ENCODE results near the gene NTF4. TPM values are rescaled to one million over a fixed set of nuclear protein-coding genes. Genes with fewer than 3 reads are reported as not detected.

Gene NTF4
- total RNA-seq, 1 experiment from 2014 or later, result 1.7 TPM

DNA sequence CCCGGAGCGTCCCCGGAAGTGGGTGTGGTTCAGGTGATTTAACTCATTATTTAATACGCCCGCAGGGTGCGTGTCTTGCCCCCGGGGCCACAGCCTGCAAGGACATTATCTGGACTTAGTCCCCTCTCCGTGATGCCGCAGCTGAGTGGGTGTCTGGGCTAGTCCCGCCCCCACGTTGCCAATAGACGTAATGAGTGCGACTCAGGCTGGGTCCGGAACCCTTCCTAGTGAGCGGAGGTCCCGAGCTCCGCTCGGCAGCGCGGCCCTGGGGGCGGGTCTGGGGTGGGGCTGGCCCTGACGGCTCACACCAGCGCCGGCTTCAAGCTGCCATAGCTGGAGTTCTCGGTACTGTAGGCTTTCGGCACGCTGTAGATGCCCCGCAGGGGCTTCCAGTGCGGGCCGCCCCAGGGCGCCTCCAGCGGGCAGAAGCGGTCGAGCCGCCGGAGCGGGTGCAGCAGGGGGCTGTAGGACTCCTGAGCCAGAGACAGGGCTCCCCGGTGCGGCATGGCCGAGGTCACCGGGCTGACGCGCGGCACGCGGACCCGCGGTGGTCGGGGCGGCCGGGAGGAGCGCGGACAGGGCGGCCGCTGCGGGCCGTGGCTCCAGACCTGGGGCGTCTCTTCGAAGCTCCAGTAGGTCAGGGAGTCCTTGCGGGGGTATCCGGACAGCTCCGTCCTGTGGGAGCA is 46.8 kb downstream of the NTF4 start (continued):
- peak; percentile 5 for TF ChIP-seq YY1 (IDR thresholded peaks at IDR 0.05; ENCODE audit: extremely low read depth, insufficient replicate concordance, low read depth, low read length)

DNA sequence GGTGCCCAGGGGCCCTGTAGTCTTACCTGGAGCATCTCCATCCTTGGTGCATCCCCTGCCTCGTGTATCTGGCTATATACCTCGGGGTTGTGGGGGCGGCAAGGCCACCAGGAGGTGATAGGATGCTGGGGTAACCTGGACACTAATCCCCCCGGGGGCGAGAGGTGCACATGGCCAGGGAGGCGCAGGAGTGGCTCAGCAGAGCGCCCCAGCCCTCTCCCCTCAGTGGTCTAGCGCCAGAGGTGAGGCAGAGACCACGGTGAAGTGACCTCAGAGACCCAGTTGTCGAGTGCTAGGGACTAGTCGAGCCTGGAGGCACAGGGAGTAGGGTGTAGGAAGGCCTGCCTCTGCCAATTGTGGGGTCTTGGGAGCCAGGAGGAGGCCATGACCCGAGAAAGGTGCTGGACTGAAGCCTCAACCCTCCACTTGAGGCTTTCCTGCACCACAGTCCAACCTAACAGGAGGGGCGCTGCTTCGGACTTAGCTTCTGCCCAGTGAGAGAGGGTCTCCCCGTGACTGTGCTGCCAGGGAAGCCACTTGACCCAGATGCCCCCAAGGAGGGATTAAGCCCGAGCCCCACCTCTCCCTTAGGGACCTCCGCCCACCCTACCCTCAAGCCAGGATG is 47.5 kb downstream of the NTF4 start, which contains the start of gene LHB:
TSS of gene LHB (minus strand) at position 51 of the 625 bp plus-strand sequence. CDS start at position 41, 10 bp downstream.
- DNase-seq (ENCODE audit: low read depth, low spot score) (no peak), ATAC-seq (peak; percentile 0; the same call in 1 of the 2 replicates)
- TF ChIP-seq ZFX (IDR thresholded peaks at IDR 0.05) (no peak), CEBPB (IDR thresholded peaks at IDR 0.05; ENCODE audit: low read depth) (no peak), POLR2AphosphoS5 (IDR thresholded peaks at IDR 0.05; ENCODE audit: low read depth, low read length) (no peak), SRF (IDR thresholded peaks at IDR 0.05; ENCODE audit: low read depth) (no peak), SIN3A (IDR thresholded peaks at IDR 0.05; ENCODE audit: low read depth) (no peak), POLR2A (IDR thresholded peaks at IDR 0.05; ENCODE audit: borderline replicate concordance, extremely low read depth, insufficient read depth, insufficient read length) (no peak), EGR1 (IDR thresholded peaks at IDR 0.05; ENCODE audit: low read depth) (no peak), SP1 (IDR thresholded peaks at IDR 0.05; ENCODE audit: low read depth) (no peak), RAD21 (IDR thresholded peaks at IDR 0.05; ENCODE audit: low read depth) (no peak), CBX3 (IDR thresholded peaks at IDR 0.05; ENCODE audit: low read depth) (no peak), YY1 (IDR thresholded peaks at IDR 0.05; ENCODE audit: extremely low read depth, insufficient replicate concordance, low read depth, low read length) (no peak), FOSL1 (IDR thresholded peaks at IDR 0.05; ENCODE audit: low read depth) (no peak), JUND (IDR thresholded peaks at IDR 0.05) (no peak)
- TF ChIP-seq, protein P1, sequence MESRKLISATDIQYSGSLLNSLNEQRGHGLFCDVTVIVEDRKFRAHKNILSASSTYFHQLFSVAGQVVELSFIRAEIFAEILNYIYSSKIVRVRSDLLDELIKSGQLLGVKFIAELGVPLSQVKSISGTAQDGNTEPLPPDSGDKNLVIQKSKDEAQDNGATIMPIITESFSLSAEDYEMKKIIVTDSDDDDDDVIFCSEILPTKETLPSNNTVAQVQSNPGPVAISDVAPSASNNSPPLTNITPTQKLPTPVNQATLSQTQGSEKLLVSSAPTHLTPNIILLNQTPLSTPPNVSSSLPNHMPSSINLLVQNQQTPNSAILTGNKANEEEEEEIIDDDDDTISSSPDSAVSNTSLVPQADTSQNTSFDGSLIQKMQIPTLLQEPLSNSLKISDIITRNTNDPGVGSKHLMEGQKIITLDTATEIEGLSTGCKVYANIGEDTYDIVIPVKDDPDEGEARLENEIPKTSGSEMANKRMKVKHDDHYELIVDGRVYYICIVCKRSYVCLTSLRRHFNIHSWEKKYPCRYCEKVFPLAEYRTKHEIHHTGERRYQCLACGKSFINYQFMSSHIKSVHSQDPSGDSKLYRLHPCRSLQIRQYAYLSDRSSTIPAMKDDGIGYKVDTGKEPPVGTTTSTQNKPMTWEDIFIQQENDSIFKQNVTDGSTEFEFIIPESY (IDR thresholded peaks at IDR 0.05; ENCODE audit: extremely low read depth, insufficient replicate concordance, low read length), result no peak
- TF ChIP-seq, protein P2, sequence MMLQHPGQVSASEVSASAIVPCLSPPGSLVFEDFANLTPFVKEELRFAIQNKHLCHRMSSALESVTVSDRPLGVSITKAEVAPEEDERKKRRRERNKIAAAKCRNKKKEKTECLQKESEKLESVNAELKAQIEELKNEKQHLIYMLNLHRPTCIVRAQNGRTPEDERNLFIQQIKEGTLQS (IDR thresholded peaks at IDR 0.05), result no peak
- TF ChIP-seq, protein P3, sequence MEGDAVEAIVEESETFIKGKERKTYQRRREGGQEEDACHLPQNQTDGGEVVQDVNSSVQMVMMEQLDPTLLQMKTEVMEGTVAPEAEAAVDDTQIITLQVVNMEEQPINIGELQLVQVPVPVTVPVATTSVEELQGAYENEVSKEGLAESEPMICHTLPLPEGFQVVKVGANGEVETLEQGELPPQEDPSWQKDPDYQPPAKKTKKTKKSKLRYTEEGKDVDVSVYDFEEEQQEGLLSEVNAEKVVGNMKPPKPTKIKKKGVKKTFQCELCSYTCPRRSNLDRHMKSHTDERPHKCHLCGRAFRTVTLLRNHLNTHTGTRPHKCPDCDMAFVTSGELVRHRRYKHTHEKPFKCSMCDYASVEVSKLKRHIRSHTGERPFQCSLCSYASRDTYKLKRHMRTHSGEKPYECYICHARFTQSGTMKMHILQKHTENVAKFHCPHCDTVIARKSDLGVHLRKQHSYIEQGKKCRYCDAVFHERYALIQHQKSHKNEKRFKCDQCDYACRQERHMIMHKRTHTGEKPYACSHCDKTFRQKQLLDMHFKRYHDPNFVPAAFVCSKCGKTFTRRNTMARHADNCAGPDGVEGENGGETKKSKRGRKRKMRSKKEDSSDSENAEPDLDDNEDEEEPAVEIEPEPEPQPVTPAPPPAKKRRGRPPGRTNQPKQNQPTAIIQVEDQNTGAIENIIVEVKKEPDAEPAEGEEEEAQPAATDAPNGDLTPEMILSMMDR (IDR thresholded peaks at IDR 0.05 in 2 of 3, conservative IDR thresholded peaks at IDR 0.05 in 1 of 3; ENCODE audit: borderline replicate concordance in 1 of 3, insufficient read depth in 1 of 3, low read depth in 2 of 3, low read length in 2 of 3), result no peak
- Histone ChIP-seq H3K9ac (ENCODE audit: low read length) (peak within 1 kb of the TSS; percentile 77), H3K36me3 (ENCODE audit: control insufficient read depth in 1 of 2, insufficient read depth in 2 of 2, low read length in 2 of 2) (peaks cover 9 to 15% of the 10 kb centered on the region in 2 experiments), H3K4me2 (ENCODE audit: low read length) (peak within 1 kb of the TSS; percentile 95), H3K9me2 (ENCODE audit: insufficient read depth) (no peaks in the 10 kb centered on the region), H3K4me1 (ENCODE audit: control insufficient read depth in 1 of 2, insufficient read depth in 2 of 2, low read length in 2 of 2) (peaks cover 30 to 52% of the 10 kb centered on the region in 2 experiments), H3K27ac (ENCODE audit: low read depth, low read length) (peak within 1 kb of the TSS; percentile 95), H3K4me3 (replicated peaks in 1 of 2; ENCODE audit: low read depth in 1 of 2, low read length in 2 of 2) (peak within 1 kb of the TSS; percentile 53 to 60), H4K20me1 (ENCODE audit: insufficient read depth) (no peaks in the 10 kb centered on the region), H3K79me2 (ENCODE audit: insufficient read depth, low read length) (no peaks in the 10 kb centered on the region), H2AFZ (ENCODE audit: low read depth, low read length, poor library complexity, severe bottlenecking) (no peak within 1 kb of the TSS), H3K9me3 (ENCODE audit: control insufficient read depth in 1 of 2, insufficient read depth in 1 of 2, low read depth in 1 of 2, low read length in 2 of 2) (no peaks in the 10 kb centered on the region), H3K27me3 (ENCODE audit: insufficient read depth, low read length) (no peaks in the 10 kb centered on the region)
- TSS peak; percentile 14 for BruUV-seq (replicated peaks)
- intact Hi-C loops (cut with micrococcal nuclease), result no loop called here
- ChIA-PET CTCF (interaction anchor here (0.8 to 4.3 kb wide), 5 partner anchors 13 to 222 kb away, joined by 3 to 44 read pairs (median 6); partner anchors contain the start of genes GYS1 and RUVBL2), RAD21 (ENCODE audit: low non-redundant PET in 1 of 2, low total read pairs in 2 of 2, uncharacterized antibody in 2 of 2, unreplicated experiment in 2 of 2) (no interaction called here), POLR2A (interaction anchor here (0.6 to 2.3 kb wide), 3 partner anchors 24 to 39 kb away, joined by 3 to 9 read pairs (median 7); partner anchors contain the start of genes GYS1 and RUVBL2)
